Stomach (tissue), 9 donors: ENCODE data around the gene HIGD1C. TPM values are rescaled to one million over a fixed set of nuclear protein-coding genes. Genes with fewer than 3 reads are reported as not detected.

Source experiments
- DNase-seq, 2 donors: peaks; one replicate each; pipeline versions ENCODE4 v3.0.0 to v3.0.0-alpha.2; 2013 to 2019
- H3K27ac ChIP-seq, 5 donors: fragments of 200-600 bp in 4 of 5; sonication (generic) in 4 of 5; one replicate each; pipeline ENCODE4 v1.5.1; 2013 to 2019; ENCODE audit warnings: mild to moderate bottlenecking in 1 of 5, moderate library complexity in 1 of 5
- H3K27me3 ChIP-seq, 3 donors: fragments of 200-600 bp; sonication (generic); one replicate each; pipeline ENCODE4 v1.5.1; 2017 to 2019; ENCODE audit warnings: mixed run types in 1 of 3
- H3K36me3 ChIP-seq, 4 donors: fragments of 200-600 bp; sonication (generic); 1 replicate in 3 of 4; 2 replicates in 1 of 4; pipeline ENCODE4 v1.5.1; 2016 to 2019
- H3K4me1 ChIP-seq, 4 donors: fragments of 200-600 bp; sonication (generic); one replicate each; pipeline ENCODE4 v1.5.1; 2016 to 2019
- H3K4me3 ChIP-seq, 4 donors: fragments of 200-600 bp; sonication (generic) in 3 of 4; one replicate each; pipeline ENCODE4 v1.5.1; 2016 to 2019; ENCODE audit warnings: mild to moderate bottlenecking in 1 of 4
- H3K9me3 ChIP-seq, 4 donors: fragments of 200-600 bp; sonication (generic); one replicate each; pipeline ENCODE4 v1.5.1; 2016 to 2019
- EP300 ChIP-seq: sonication (generic); formaldehyde crosslinking; IDR thresholded peaks from one replicate; pipeline ENCODE4 v1.6.1; 2017; ENCODE audit warnings: antibody characterized with exemption
- POLR2A ChIP-seq, 4 donors: fragments of 450-650 bp; IDR thresholded peaks; one replicate each; pipeline ENCODE4 v1.6.1; 2016; ENCODE audit warnings: antibody characterized with exemption in 4 of 4, control low read depth in 2 of 4, mild to moderate bottlenecking in 1 of 4, moderate library complexity in 1 of 4
- POLR2AphosphoS5 ChIP-seq, 3 donors: sonication (generic); formaldehyde crosslinking; IDR thresholded peaks; one replicate each; pipeline ENCODE4 v1.6.1; 2016; ENCODE audit warnings: antibody characterized with exemption in 3 of 3
- WGBS, 5 donors: extraction: QIAGEN DNeasy Blood & Tissue Kit in 3 of 5; methylation state at CpG; one replicate each; pipeline versions ENCODE4 v1.1.5 to v1.1.7; 2013 to 2018; 5-methylcytosine and 5-hydroxymethylcytosine counted together
- intact Hi-C: fragments of 100-400 bp; cut with DNase I; formaldehyde crosslinking; loops from one replicate; pipeline ENCODE4 v1.15.1; 2023; ENCODE audit warnings: low total_unique reads
- polyA plus RNA-seq, 3 donors: library from polyadenylated mRNA; stranded (reverse); fragments of 200-250 nt; gene quantifications; one replicate each; pipeline ENCODE4 v1.2.3, GENCODE V29; 2013
- total RNA-seq, 5 donors: library from RNA; depleted of rRNA; stranded (reverse); fragments of >200 nt; gene quantifications; one replicate each; pipeline versions ENCODE4 v1.1.0 to v1.2.3, GENCODE V29; 2014 to 2016
- TF ChIP-seq, protein P1 (sequence below), 7 experiments: fragments of 450-650 bp in 4 of 7; fragments of 200-600 bp in 3 of 7; sonication (generic) in 3 of 7; IDR thresholded peaks; one replicate each; pipeline ENCODE4 v1.5.1; 2016 to 2019; ENCODE audit warnings: antibody characterized with exemption in 7 of 7, control low read depth in 2 of 7, mild to moderate bottlenecking in 1 of 7
- donor health status: healthy with polysubstance abuse.
- donor health status: Bipolar disorder and iron deficiency.
- donor health status: healthy.

Gene HIGD1C
- total and polyA plus RNA-seq, 8 donors, result not detected

DNA sequence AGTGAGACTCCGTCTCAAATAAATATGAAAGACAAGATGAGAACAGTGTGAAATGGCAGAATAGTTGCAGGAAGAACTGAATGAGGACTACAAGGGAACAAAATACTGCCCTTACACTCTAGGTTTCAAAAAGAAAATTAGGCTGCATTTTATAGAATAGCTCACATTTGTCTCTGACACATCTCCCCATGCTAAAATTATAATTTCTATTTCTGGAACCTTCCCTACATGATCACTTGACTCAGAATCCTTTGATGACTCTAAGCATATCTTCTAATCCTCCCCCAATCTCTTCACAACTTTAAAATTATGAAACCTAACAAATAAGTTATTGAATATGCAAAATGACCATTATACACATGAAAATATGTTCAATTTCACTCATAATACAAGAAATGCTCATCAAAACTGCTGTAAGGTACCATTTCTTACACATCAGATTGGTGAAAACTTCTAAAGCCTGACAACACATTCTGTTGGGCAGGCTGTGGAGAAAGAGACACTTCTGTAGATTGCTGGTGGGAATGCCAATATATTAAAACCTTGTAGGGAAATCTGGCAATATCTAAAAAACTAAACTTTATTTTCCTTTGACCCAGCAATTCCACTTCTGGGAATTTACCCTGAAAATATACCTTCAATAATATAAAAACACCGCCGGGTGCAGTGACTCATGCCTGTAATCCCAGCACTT lies 4.3 kb upstream of the HIGD1C start:
- intact Hi-C loops, result no loop called here
- Histone ChIP-seq H3K27ac (no peak overlapping the region), H3K9me3 (no peaks in the 10 kb centered on the region), H3K36me3 (peaks cover 0 to 6% (median 0%) of the 10 kb centered on the region in 4 donors), H3K4me1 (no peaks in the 10 kb centered on the region), H3K27me3 (no peaks in the 10 kb centered on the region), H3K4me3 (no peak overlapping the region)
- WGBS, 5 donors, result 83 to 96% (median 93%) methylated on average over 3 of the region's 3 CpGs
- TF ChIP-seq, protein P1, sequence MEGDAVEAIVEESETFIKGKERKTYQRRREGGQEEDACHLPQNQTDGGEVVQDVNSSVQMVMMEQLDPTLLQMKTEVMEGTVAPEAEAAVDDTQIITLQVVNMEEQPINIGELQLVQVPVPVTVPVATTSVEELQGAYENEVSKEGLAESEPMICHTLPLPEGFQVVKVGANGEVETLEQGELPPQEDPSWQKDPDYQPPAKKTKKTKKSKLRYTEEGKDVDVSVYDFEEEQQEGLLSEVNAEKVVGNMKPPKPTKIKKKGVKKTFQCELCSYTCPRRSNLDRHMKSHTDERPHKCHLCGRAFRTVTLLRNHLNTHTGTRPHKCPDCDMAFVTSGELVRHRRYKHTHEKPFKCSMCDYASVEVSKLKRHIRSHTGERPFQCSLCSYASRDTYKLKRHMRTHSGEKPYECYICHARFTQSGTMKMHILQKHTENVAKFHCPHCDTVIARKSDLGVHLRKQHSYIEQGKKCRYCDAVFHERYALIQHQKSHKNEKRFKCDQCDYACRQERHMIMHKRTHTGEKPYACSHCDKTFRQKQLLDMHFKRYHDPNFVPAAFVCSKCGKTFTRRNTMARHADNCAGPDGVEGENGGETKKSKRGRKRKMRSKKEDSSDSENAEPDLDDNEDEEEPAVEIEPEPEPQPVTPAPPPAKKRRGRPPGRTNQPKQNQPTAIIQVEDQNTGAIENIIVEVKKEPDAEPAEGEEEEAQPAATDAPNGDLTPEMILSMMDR (IDR thresholded peaks at IDR 0.05), result no peak
- TF ChIP-seq EP300 (no peak), POLR2A (IDR thresholded peaks at IDR 0.05) (no peak), POLR2AphosphoS5 (IDR thresholded peaks at IDR 0.05) (no peak)
- DNase-seq, result no peak

DNA sequence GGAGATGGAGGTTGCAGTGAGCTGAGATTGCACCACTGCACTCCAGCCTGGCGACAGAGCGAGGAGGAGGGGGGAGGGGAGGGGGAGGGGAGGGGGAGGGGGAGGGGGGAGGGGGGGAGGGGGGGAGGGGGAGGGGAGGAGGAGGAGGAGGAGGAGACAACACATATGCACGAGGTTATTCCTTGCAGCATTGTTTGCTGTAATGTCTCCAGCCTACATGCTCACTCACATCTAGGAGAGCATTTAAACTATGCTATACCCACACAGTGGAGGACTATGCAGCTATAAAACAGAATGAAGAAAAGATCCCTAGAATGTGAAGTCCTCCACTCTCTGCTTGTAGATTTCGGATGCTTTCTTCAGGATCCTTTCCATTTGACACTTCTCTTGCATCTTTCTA lies 3.5 kb upstream of the HIGD1C start:
- intact Hi-C loops, result no loop called here
- peaks cover 0 to 6% (median 0%) of the 10 kb centered on the region in 4 donors for H3K36me3 ChIP-seq
- no peak for DNase-seq
- WGBS, 5 donors, result 46 to 69% (median 56%) methylated on average over 2 to 3 of the region's 4 CpGs
- H3K4me3 ChIP-seq, result no peak overlapping the region
- H3K27ac ChIP-seq, result no peak overlapping the region
- TF ChIP-seq EP300 (no peak), POLR2A (IDR thresholded peaks at IDR 0.05) (no peak), POLR2AphosphoS5 (IDR thresholded peaks at IDR 0.05) (no peak)
- TF ChIP-seq, protein P1 (IDR thresholded peaks at IDR 0.05), result no peak
- H3K9me3 ChIP-seq, result no peaks in the 10 kb centered on the region
- H3K4me1 ChIP-seq, result no peaks in the 10 kb centered on the region
- H3K27me3 ChIP-seq, result no peaks in the 10 kb centered on the region

DNA sequence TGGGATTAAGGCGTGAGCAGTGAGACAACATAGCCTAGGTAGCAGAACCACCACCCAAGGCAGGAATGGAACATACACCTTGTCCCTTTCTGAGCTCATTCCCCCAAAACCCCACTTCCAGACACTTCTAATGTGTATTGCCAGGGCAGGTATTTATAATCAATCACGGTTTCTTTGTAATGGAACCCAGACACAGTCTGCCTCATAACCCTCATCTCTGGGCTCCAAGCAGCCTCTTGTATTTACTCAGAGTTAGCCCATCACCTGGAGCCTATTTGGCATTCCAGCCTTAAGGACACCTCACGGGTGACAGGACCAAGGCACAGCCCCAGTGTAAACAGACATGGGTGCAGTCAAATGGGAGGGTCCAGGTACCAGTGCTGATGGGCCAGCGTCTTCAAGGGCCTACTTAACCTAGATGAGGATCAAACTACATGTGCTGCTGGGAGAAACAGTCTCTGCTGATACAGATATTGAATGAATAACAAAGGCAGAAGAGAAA lies 2.5 kb upstream of the HIGD1C start:
- H3K4me1 ChIP-seq, result no peaks in the 10 kb centered on the region
- H3K4me3 ChIP-seq, result no peak overlapping the region
- H3K27me3 ChIP-seq, result no peaks in the 10 kb centered on the region
- no peak for DNase-seq
- WGBS, 5 donors, result 80 to 96% (median 91%) methylated on average over 3 to 4 of the region's 4 CpGs
- peaks cover 0 to 6% (median 0%) of the 10 kb centered on the region in 4 donors for H3K36me3 ChIP-seq
- no peaks in the 10 kb centered on the region for H3K9me3 ChIP-seq
- H3K27ac ChIP-seq, result no peak overlapping the region
- intact Hi-C loops, result no loop called here
- TF ChIP-seq EP300, result no peak
- TF ChIP-seq, protein P1 (IDR thresholded peaks at IDR 0.05), result no peak
- no peak for TF ChIP-seq POLR2A (IDR thresholded peaks at IDR 0.05)
- no peak for TF ChIP-seq POLR2AphosphoS5 (IDR thresholded peaks at IDR 0.05)

DNA sequence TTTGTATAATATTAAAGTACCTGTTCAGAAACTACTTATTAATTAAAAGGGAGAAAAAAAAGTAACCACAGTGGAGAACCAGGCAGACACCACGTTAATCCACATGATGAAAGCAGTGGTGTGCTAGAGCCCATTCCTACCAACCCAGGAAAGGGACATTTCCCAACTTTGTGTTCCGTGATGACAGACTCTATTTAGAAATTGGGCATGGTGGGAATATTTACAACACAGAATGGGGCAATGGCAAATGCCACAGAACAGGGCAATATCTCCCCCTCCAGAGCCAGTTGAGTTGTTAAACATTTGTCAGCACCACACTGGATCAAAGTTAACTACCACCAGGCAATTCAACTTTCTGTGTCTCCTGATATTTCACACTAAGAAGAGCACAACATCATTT lies 1.2 kb upstream of the HIGD1C start:
- intact Hi-C loops, result no loop called here
- Histone ChIP-seq H3K4me3 (no peak overlapping the region), H3K27ac (no peak overlapping the region), H3K36me3 (peaks cover 0 to 6% (median 0%) of the 10 kb centered on the region in 4 donors), H3K27me3 (no peaks in the 10 kb centered on the region), H3K9me3 (no peaks in the 10 kb centered on the region), H3K4me1 (no peaks in the 10 kb centered on the region)
- WGBS, 5 donors, result 87 to 97% (median 94%) methylated on average over 2 of the region's 2 CpGs
- TF ChIP-seq, protein P1 (IDR thresholded peaks at IDR 0.05), result no peak
- no peak for TF ChIP-seq POLR2A (IDR thresholded peaks at IDR 0.05)
- no peak for TF ChIP-seq POLR2AphosphoS5 (IDR thresholded peaks at IDR 0.05)
- TF ChIP-seq EP300, result no peak
- no peak for DNase-seq
